Limb (tissue), 2 donors: ENCODE data around the gene EIF3I.

ENCODE experiments used
- DNase-seq, 2 donors: peaks; one replicate each; pipeline ENCODE4 v3.0.0-alpha.2; 2016; ENCODE audit errors: extremely low spot score in 2 of 2

EIF3I gene

DNA sequence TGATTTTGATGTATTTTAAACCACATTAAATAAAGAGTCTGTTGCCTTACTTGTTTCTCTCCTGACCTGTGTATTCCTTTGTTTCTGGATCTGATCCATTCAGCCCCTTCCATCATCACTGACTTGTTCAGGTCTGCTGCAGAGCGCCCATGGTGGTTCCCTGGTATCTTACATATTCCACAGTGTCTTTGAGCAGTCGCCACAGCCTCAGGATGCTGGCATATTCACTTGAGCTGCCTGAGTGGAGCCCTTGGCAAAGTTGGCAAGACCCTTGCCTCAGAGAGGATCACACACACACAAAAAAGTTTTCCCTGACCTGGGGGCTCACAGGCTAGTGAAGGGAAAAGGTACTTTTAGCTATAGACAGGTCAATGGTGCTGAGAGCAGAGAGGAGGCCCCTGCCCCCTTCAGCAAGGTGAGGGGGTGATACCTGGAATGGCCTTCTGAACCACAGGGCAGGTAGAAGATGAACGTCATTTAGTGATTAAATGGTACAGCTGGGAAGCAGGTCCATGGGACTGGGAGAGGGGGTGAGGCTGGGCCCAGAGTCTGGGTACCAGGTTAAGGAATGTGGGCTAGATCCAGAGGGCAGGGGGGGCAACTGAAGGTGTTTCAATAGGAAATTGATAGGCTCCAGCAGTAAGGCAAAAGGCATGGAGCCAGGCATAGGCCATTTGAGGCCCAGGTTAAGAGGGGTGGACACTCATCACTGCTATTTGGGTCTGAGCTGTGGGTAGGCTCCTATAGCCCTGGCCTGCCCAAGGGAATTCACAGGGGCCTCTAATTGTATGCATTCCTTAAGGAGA is 23.8 kb upstream of the EIF3I start:
- no peak for DNase-seq

DNA sequence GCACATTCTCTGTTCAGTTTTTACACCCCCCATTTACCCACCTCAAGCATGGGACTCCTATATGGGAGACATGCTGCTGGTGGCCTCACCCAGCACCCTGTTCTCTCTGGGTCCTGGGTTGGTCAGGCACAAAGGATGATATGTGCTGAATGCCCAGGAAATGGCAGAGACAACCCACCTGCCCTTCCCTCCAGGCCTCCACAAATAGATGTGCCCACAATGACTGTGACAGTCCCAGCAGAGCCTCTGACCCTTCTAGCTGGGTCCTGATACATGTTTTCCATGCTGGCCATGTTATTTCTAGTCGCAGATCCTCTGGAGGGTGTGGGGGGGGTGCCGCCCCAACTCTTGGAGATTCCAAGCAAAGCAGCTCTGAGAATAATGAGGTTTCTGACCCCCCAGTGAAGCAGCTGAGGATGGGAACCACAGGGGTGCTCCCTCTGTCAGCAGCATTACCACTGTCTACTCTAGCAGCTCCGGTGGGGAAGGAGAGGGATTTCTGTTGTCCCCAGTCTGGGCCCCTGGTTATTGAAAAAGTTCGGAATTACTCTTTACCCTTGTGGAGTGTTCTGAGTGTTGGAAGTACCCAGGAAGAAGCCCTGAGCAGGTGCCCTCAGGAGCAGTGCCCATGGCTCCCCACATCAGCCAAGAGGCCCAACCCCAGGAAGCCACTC is 23.0 kb upstream of the EIF3I start:
- DNase-seq = peak in 1 of 2 donors; percentile 27

DNA sequence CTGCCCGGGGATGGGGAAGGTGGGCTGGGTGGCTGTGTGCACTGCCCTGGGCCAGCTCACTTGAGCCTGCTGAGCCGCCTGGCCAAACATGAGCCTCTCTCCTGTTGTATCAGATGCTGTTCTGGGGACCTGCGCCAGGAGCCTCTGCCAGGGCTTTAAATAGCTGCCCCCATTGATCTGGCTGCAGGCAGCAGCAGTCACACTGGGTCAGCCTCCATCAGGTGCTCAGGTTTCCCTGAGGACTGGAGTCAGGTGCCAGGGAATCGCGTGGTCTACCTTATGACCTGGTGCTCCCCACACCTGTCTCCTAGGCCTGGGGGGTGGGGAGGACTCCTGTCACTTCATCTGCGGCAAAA is 22.5 kb upstream of the EIF3I start:
- DNase-seq = peak in 1 of 2 donors; percentile 48

DNA sequence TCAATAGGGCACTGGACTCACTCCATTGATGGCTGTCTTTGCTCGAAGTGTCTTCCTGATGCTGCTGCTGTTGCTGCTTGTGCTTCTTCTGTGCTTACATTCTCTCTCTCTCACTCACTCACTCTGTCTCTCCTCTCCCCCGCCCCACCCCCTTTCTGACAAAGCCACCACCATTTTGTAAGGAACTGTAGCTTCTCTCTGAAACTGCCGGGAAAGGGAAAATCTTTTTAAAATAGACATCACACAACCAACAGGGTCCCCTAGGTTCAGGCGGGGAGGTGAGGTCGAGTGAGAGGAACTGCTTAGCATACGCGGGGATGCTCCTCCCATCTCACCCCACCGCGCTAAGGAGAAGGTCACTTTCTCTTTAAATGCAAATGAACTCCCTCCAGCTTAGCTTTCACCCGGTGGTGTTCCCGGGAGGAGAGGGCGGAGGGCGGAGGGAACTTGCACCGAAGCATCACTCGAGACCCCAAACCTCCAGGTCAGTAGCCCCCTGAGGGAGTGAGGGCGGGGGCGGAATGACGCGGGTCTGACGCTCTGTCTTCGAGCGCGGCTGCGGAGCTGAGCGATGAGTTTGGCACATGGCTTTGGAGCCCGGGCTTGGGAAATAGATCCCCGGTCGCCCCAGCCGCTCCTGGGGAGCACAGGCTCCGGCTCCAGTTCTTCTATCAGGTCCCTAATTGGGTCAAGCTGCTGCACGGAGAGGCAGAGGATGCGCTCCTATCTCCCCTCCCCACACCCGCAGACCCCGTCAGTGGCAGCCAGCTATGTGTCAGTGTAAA is 21.8 kb upstream of the EIF3I start, which contains the start of gene CCDC28B:
Gene CCDC28B (plus strand): TSS at position 370 of the 785 bp plus-strand sequence. CDS start 1,341 bp downstream, outside the sequence.
- peak; percentile 55 to 88 for DNase-seq

DNA sequence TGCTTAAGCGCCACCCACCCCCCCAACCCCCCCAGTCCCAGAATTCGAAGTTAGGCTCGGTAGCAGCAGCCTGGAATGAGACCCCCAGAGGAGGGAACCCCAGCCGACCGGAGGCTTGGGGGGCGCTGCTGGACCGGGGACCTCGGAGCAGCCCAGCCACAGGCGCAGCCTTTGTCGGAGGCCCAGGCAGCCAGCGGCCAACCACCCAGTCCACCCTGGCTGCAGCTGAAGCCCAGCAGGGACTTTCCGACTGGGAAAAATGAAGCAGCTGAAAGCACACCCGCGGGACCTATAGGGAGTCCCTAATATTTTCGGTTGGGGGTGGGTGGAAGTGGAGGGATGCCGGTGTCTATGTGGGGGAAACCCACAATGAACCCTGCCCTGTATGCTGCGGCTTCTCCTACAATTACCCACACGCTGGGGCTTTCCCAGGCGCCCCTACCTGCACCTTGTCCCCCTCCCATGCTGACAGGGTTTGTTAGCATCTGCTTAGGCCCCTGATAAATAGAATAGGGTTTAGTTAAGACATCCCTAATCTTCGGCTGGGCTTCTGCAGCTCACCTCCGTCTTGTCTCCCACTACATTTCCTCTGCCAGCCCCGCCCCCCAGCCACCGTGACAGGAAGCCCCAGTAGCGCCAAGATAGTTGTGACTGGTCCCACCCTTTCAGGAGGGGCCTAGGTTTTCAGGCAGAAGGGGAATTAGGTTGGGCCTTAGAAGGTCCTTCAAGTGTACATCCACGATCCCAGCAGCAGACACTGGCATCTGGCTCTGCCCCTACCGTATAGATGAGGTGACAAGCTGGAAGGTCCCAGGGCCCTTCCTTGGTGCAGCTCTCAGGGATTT is 21.0 kb upstream of the EIF3I start:
- peak; percentile 38 to 75 for DNase-seq

DNA sequence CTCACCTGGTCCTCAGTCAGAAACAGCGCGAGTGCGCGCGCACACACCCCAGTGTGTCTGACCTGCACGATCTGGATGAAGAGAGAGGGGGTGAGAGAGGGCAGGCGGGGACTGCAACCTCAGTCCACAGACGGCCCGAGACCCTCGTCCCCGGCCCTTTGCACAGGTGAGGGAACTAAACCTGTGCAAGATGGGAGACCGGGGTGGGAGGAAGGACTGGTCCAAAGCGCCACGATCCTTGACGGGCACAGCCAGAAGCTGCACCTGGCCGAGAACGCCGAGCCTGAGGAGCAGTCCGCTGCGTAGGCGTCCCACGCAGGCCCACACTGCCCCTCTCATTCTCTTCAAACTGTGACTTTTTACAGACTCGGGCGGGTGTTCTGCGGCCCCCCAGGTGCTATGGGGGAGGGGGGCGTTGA is 17.3 kb upstream of the EIF3I start:
- DNase-seq = no peak

DNA sequence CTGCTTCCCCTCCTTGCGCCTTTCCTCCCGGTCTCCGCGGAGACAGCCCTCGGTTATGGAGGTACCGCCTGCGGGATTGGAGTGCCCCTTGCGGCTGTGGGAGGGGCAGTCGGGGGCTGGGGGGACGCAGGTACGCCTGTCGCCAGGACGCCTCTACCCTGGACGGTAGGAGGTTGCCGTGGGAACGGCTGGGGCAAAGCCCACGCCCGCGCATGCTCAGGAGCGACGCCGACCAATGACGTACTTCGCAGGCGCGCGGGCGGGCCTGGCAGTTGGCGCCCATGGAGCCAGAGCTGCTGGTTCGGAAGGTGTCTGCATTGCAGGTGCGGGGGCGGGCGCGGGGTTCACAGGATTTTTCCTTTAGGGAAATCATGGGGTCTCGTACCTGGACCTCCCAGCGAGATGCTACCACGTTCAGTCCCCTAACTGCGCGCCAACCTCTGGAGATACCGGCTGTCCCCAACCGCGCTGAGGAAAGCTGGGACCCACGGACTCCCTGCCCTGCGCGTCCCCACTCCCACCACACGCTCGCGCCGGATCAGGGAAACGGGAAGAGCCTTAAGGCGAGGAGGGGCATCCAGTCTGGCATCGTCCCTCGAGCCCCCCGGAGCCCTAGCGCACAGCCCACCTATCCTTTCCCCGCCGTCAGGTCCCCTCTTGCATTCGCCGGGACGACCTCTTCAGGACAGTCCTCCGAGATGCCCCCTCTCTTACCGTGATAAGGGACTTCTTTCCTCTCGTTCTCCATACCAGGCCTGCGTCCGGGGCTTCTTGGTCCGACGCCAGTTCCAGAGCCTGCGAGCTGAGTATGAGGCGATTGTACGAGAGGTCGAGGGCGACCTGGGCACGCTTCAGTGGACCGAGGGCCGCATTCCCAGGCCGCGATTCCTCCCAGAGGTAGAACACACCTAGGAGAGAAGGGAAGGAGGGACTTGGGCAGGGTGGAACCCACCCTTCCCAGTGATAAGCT is 16.5 kb upstream of the EIF3I start, which contains the start of gene IQCC:
Gene IQCC (plus strand): TSS at position 271 of the 970 bp plus-strand sequence. CDS start 11 bp downstream, at position 282.
- DNase-seq = peak; percentile 83 to 93

DNA sequence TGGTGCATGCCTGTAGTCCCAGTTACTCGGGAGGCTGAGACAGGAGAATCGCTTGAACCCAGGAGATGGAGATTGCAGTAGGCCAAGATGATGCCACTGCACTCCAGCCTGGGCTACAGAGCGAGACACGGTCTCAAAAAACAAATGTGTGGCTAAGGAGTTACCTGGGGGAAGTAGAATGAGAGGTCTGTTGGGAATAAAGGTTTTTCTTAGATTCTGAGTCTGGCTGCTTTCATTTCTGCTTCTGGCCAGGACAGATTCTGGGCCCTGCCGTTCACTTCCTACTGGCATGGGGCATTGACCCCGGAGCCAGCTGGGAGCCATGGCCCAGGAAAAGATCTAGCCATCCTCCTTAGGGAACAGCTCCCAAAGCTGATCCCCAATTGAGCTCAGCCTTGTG is 13.7 kb upstream of the EIF3I start:
- no peak for DNase-seq

DNA sequence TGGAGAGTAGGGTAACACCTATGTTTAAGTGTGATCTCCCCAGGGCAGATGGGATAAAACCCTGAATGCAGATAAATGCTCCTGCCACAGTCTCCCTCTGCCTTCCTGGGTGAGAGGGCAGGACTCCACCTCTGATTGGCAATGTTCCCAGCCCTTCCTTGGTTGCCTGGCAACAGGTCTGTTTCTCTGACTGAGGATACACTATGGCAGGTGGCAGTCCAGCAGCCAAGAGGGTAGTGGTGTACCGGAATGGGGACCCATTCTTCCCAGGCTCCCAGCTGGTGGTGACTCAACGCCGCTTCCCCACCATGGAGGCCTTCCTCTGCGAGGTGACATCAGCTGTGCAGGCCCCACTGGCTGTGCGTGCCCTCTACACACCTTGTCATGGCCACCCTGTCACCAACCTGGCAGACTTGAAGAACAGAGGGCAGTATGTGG is 13.3 kb upstream of the EIF3I start, which contains the start of gene DCDC2B:
Gene DCDC2B (plus strand): TSS at position 199 of the 438 bp plus-strand sequence. CDS start 5 bp downstream, at position 204.
- peak in 1 of 2 donors; percentile 23 for DNase-seq

DNA sequence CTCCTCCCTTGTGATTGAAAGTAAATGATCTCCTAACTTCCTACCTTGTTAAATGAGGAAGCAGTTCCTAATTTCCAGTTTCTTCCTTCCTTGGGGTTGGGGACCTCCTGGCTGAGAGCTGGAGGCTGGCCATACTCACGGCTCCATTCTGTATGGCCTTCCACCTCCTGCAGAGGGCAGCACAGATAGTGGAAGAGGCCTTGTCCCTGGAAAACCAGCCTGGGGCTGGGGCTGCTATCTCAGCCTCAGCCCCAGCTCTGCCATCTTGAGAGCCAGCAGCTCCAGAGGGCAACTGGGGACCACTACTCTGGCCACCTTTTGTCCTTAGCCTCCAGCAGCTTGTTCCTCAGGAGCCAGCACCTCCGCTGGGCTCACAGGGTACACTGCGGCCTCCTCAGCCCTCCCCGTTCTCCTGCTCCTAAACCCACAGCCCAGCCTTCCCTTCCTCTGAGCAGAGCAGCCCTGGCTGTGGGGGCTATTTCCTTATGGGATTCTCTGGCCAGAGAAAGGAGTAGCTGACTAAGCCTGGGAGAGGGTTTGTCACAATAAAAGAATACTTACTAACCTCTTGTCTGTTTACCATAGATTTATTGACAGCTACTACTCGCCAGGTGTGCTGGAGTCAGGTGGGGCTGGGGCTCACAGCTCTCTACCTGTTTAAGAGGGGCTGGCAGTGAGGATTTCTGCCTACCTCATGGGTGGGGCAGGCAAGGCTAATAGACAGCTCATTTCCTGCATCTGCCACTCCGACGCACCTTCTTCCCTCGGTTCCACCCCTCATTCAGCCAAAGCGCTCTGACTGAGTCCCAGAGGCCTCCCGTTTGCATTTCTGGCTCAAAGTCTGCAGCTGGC is 6.4 kb upstream of the EIF3I start:
- peak; percentile 35 to 66 for DNase-seq

DNA sequence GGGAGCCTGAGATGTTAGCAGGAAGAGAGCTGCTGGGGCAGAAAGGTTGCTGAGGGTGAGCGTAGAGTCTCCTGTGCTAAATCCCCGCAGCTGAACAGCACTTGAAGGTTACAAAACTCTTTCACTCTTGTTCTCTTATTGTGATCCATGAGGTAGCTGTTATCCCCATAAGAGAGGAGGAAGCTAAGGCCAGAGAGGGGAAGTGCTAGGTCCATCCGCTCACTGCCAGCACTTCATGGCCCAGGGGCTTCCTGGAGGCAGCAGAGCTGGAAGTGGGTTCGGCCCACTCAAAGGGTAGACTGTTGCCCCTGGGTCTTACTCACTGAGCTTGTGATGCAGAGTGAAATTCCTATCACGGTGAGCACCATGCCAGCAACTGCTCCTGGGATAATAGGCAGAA is 5.6 kb upstream of the EIF3I start:
- no peak for DNase-seq

DNA sequence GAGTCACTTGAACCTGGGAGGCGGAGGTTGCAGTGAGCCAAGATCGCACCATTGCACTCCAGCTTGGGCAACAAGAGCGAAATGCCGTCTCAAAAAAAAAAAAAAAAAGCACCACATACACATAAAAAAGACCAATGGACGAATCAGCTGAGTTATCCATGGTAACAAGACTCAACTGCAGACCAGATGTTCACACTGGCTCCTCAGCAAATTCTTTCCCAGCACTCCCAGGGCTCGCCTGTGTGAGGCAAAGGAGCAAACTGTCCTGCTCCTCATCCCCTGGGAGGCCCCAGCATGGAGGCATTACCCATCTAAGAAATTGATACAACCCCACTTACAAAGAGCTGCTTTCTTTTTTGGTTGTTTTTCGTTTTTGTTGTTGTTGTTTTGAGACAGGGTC is 3.2 kb upstream of the EIF3I start:
- no peak for DNase-seq

DNA sequence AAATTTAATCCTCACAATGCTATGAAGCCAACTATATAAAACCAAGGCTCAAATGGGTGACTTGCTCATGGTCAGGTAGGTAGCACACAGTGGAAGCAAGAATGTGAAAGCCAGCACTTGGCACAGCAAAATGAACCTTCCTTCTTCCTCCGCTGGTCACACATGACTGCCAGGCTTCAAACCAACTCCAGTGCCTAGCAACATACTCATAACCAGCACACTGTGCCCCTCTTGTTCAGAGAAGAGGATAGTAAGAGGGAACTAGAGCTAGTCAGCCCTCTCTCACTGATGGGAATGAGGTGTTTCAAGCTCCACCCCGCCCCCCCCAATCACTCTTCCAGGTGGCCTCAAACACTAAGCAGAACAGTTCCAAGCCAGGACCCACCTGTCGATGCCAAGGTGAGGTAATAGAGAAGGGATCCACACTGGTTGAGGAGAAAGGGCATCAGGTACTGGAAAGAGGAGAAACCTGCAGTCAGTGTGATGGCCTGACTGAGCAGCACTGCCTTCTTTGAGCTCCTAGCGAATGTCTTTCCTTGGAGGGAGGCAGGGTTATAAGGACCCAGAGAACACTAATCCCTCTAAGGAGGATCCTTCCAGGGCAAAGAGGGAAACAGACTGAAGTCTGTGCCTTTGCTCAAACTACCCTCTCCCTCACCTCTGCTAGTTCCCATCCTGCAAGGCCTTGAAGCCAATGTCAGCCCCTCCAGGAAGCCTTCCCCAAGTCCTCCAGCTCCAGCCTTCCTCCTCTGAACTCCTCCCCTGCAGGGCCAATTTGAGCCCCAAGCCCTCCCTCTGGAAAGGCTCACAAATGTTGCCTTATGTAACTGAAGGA is 1.2 kb upstream of the EIF3I start:
- no peak for DNase-seq

DNA sequence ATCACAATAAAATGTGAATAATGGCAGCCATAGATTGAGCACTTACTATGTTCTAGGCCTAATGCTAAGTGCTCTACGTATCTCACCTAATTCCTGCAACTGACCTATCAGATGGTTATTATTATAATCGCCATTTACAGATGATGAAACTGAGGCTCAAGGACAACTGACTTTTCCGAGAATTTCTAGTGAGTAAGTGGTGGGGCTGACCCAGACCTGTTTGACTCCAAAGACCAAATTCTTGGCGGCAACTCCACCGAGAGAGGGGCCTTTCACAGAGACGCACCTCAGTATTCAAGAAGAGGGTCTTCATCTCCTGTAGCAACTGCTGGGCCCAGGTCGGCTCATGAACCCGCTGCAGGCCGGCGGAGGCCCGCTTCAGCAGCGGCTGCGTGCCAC is 627 bp upstream of the EIF3I start:
- no peak for DNase-seq

DNA sequence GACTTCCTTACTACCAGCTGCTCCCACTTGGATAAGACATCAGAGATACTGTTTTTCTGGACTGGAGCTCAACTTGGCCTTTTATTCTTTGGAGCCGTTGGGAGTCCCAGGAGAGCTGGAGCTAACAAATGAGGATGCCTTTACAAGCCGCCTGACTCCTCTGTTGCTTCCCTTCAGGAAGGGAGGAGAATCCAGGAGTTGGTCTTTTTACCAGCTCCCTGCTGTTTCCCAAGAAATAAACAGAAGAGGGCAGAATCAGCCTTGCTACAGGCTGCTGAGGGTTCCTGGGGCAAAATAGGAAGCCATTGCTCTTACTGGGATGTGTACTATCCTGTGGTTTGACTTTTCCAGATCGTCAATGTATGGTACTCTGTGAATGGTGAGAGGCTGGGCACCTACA is 1.5 kb downstream of the EIF3I start:
- no peak for DNase-seq

DNA sequence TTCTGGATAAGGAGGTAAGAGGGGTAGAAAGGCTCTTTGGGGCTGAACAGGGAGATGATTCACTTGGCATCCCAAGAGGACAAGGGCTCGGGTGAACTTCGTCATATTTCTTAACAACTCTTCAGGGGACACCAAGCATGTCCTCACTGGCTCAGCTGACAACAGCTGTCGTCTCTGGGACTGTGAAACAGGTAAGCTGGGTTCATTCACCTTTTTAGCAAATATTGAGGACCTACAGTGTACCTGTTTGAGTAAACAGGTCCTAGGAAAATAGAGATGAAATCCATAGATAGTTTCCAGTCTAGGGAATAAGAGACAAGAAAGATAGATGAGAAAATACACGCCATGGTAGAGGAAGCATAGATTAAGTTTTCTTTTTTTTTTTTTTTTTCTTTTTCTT is 2.1 kb downstream of the EIF3I start:
- DNase-seq = no peak

DNA sequence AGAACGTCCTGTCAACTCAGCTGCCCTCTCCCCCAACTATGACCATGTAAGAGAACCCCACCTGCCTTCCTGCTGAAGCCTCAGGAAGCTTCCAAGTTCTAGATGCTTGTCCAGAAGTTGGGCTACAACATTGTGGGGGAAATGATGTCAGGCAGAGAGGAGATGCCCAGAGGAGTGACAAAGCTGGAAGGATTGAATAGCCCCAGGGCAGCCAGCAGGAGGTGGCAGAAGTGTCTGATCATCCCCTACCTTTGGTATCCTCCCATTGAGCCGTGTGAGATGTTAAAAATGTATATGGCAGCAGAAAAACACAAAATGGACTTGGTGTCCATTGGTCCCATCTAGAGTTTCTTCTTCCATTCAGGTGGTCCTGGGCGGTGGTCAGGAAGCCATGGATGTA is 6.6 kb downstream of the EIF3I start:
- no peak for DNase-seq
